ENCODE data around the gene DPP4. TPM values are rescaled to one million over a fixed set of nuclear protein-coding genes. Genes with fewer than 3 reads are reported as not detected.

DPP4 gene
- total RNA-seq, 1 donor from 2014 or later = 0.59 TPM

DNA sequence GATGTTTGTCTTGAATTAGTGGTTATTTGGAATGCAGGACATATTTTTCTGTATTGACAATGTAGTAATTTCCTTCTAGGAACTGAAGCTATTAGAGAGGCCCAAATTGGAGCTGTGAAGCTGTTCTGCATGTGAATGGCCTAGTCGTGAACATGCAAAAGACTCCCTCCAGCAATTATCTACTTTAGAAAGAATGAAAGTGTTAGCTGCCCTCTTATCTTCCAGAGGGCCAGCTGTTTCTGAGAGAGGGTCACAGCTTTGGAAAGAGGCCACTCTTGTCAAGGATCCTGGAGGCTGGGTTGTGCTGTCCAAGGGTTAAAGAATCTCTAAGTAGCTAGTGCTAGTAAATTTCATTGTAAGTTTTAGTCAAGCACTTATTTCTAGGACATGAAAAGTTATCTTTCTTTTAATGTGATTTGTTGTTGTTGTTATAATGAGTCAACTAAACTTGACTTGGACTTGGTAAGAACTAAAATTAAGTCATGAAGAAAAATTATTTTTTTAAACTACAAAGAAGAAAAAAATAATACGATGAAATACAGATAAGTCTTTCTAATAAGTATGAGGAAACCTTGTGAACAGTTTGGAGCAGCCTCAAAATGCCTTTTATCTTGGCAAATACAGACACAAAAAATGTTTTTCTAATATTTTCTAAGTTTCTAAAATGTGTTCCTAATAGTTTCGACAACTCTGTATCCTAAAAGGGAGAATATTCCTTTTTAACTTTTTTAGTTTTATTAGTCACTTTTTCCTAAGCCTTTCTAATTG is 36.8 kb downstream of the DPP4 start:
- Mint-ChIP-seq H3K27ac (ENCODE audit: unreplicated experiment) (peak overlapping the region; percentile 4), H3K9me3 (ENCODE audit: unreplicated experiment) (no peaks in the 10 kb centered on the region), H3K36me3 (ENCODE audit: low read depth, unreplicated experiment) (no peaks in the 10 kb centered on the region), H3K27me3 (ENCODE audit: unreplicated experiment) (peaks cover 1% of the 10 kb centered on the region), H3K4me3 (ENCODE audit: unreplicated experiment) (no peak overlapping the region), H3K4me1 (ENCODE audit: unreplicated experiment) (peaks cover 13% of the 10 kb centered on the region)
- TF ChIP-seq CTCF (IDR thresholded peaks at IDR 0.05; ENCODE audit: unreplicated experiment) = no peak
- DNase-seq (ENCODE audit: low spot score) = no peak

GRCh38 chr2:162035981-162036380 is 38.0 kb downstream of the DPP4 start:
- Mint-ChIP-seq H3K4me3 (ENCODE audit: unreplicated experiment) (no peak overlapping the region), H3K27ac (ENCODE audit: unreplicated experiment) (no peak overlapping the region), H3K9me3 (ENCODE audit: unreplicated experiment) (no peaks in the 10 kb centered on the region), H3K4me1 (ENCODE audit: unreplicated experiment) (peaks cover 13% of the 10 kb centered on the region), H3K36me3 (ENCODE audit: low read depth, unreplicated experiment) (no peaks in the 10 kb centered on the region), H3K27me3 (ENCODE audit: unreplicated experiment) (peaks cover 2% of the 10 kb centered on the region)
- DNase-seq (ENCODE audit: low spot score) = no peak
- no peak for TF ChIP-seq CTCF (IDR thresholded peaks at IDR 0.05; ENCODE audit: unreplicated experiment)

DNA sequence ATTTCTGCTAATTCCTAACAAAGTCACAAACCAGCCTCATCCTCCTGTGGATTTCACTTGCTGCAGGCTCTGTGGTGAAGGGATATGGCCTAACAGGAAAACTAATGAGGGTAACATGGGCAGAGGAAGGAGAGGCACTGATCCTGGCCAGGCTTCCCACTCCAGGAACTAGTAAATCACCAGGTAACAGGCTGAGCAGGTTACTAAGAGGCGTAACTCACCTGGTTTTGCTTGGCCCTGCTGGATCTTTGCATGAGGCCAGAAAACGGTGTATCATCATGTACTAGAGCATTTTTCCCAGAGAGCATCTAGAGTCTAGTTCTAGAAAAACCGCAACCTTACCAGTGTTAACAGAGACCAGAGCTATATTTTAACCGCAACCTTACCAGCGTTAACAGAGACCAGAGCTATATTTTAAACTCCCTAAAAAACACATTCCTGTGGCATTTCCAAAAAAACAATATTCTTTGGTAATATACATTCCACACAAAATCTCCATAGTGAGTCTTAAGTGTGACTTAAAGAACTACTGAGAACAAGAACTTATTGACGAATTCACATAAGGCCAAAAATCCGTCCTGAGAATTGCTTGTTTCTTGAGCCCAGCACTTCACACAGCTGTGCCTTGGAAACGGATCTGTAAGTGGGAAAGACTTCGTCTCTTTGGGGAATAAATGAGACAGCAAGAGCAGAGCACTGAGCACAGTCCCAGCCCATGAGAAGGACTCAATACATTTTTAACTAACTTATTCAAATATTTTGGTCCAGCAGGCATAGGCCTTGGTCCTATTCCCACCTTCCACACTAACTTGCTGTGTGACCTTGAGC is 43.4 kb downstream of the DPP4 start:
- H3K27me3 Mint-ChIP-seq (ENCODE audit: unreplicated experiment) = peaks cover 2% of the 10 kb centered on the region
- no peaks in the 10 kb centered on the region for H3K36me3 Mint-ChIP-seq (ENCODE audit: low read depth, unreplicated experiment)
- DNase-seq (ENCODE audit: low spot score) = no peak
- H3K9me3 Mint-ChIP-seq (ENCODE audit: unreplicated experiment) = no peaks in the 10 kb centered on the region
- no peak overlapping the region for H3K4me3 Mint-ChIP-seq (ENCODE audit: unreplicated experiment)
- no peaks in the 10 kb centered on the region for H3K4me1 Mint-ChIP-seq (ENCODE audit: unreplicated experiment)
- no peak for TF ChIP-seq CTCF (IDR thresholded peaks at IDR 0.05; ENCODE audit: unreplicated experiment)
- no peak overlapping the region for H3K27ac Mint-ChIP-seq (ENCODE audit: unreplicated experiment)

GRCh38 chr2:162029287-162029901 is 44.6 kb downstream of the DPP4 start:
- no peak for DNase-seq (ENCODE audit: low spot score)
- no peaks in the 10 kb centered on the region for H3K9me3 Mint-ChIP-seq (ENCODE audit: unreplicated experiment)
- H3K4me1 Mint-ChIP-seq (ENCODE audit: unreplicated experiment) = no peaks in the 10 kb centered on the region
- no peak overlapping the region for H3K4me3 Mint-ChIP-seq (ENCODE audit: unreplicated experiment)
- no peak overlapping the region for H3K27ac Mint-ChIP-seq (ENCODE audit: unreplicated experiment)
- H3K36me3 Mint-ChIP-seq (ENCODE audit: low read depth, unreplicated experiment) = no peaks in the 10 kb centered on the region
- TF ChIP-seq CTCF (IDR thresholded peaks at IDR 0.05; ENCODE audit: unreplicated experiment) = no peak
- H3K27me3 Mint-ChIP-seq (ENCODE audit: unreplicated experiment) = peaks cover 2% of the 10 kb centered on the region

Measured in endothelial cell (in vitro differentiated cells).